ENCODE data around the gene OR52L1. TPM values are rescaled to one million over a fixed set of nuclear protein-coding genes. Genes with fewer than 3 reads are reported as not detected.

The OR52L1 gene
- total and polyA plus RNA-seq, 2 of the 8 experiments (the other 6 are each of a cell fraction or from before 2014, with no cell fraction given), result 0.24 TPM; not detected in 1

DNA sequence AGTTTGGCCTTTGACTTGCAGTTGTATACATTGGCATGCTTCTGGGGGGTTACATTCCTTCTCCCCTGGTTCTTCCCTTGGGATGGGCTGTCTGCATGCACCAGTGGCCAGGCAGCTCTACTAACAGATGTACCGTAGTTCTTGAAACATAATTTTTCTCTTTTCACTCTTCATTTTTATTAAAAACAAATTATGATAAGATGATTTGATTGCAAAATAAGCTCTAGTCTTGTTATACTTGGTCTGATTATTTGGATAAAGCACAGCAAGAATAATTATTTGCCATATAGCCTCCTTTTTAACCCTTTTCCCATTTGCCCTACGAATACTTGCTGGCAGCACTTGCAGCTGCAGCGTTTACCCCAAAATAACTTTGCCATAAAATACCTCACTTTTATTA is 31.2 kb downstream of the OR52L1 start:
- no peaks in the 10 kb centered on the region for H3K4me1 ChIP-seq (replicated peaks in 1 of 4; ENCODE audit: control insufficient read depth in 3 of 4, insufficient read depth in 4 of 4, low read length in 3 of 4)
- no peak for DNase-seq (ENCODE audit: low read depth in 1 of 2, low spot score in 2 of 2)
- no peak overlapping the region for H4K8ac ChIP-seq (ENCODE audit: extremely low read depth, insufficient read depth, low read length)
- no peak overlapping the region for H3K27ac ChIP-seq (ENCODE audit: low read depth, low read length)
- H3K14ac ChIP-seq (ENCODE audit: insufficient read length), result no peak overlapping the region
- no peaks in the 10 kb centered on the region for H4K20me1 ChIP-seq (replicated peaks in 1 of 2; ENCODE audit: control insufficient read depth in 1 of 2, insufficient read depth in 2 of 2, low read length in 2 of 2)
- no peak overlapping the region for H2BK12ac ChIP-seq (ENCODE audit: low read depth, low read length)
- H3K56ac ChIP-seq (replicated peaks; ENCODE audit: insufficient read length, low read depth, low read length), result no peak overlapping the region
- no peak overlapping the region for H2BK120ac ChIP-seq (replicated peaks; ENCODE audit: low read depth, low read length)
- H3K23ac ChIP-seq (ENCODE audit: insufficient read length), result no peak overlapping the region
- FAIRE-seq, result no peak
- no peak overlapping the region for H3K4ac ChIP-seq (replicated peaks; ENCODE audit: insufficient read length, low read depth, low read length)
- H2BK20ac ChIP-seq (ENCODE audit: low read length), result no peak overlapping the region
- no peak overlapping the region for H4K5ac ChIP-seq (ENCODE audit: insufficient read length, low read depth, low read length)
- WGBS, 2 experiments (ENCODE audit: extremely low coverage in 1 of 2, insufficient coverage in 1 of 2, insufficient read length in 1 of 2, insufficient replicate concordance in 2 of 2, low coverage in 1 of 2, low lambda C conversion rate in 2 of 2, missing lambda C conversion rate in 1 of 2), result 94% methylated on average over 3 of the region's 3 CpGs; no CpG with 5 or more reads in 1 of the 2 experiments
- no peak overlapping the region for H2AK5ac ChIP-seq (ENCODE audit: low read depth, low read length)
- ChIA-PET POLR2A (ENCODE audit: partially characterized antibody) (no interaction called here), CTCF (ENCODE audit: partially characterized antibody) (interaction anchor here (2.1 kb wide), 1 partner anchor 407 kb away, joined by 7 read pairs; no protein-coding TSS in a partner anchor)
- no peak overlapping the region for H4K91ac ChIP-seq (replicated peaks; ENCODE audit: insufficient read length, low read length)
- H3K18ac ChIP-seq (ENCODE audit: extremely low read depth, low read length), result no peak overlapping the region
- H3K27me3 ChIP-seq (replicated peaks in 1 of 4; ENCODE audit: control insufficient read depth in 3 of 4, extremely low read depth in 1 of 4, insufficient read depth in 3 of 4, low read length in 3 of 4), result no peaks in the 10 kb centered on the region
- no peak overlapping the region for H3K9ac ChIP-seq (replicated peaks in 1 of 4; ENCODE audit: extremely low read depth in 1 of 4, low read depth in 3 of 4, low read length in 3 of 4)
- H3K4me3 ChIP-seq (ENCODE audit: extremely low read depth in 1 of 4, insufficient read depth in 2 of 4, low read depth in 3 of 4, low read length in 4 of 4), result no peak overlapping the region
- no peak overlapping the region for H2BK15ac ChIP-seq (ENCODE audit: low read length)
- no peaks in the 10 kb centered on the region for H3K79me1 ChIP-seq (ENCODE audit: low read depth, low read length)
- H2AFZ ChIP-seq (ENCODE audit: low read length), result no peak overlapping the region
- H3K36me3 ChIP-seq (ENCODE audit: control insufficient read depth in 2 of 4, insufficient read depth in 4 of 4, low read length in 3 of 4), result no peaks in the 10 kb centered on the region
- H3K23me2 ChIP-seq (ENCODE audit: low read depth, low read length), result no peaks in the 10 kb centered on the region
- no peak overlapping the region for H2BK5ac ChIP-seq (ENCODE audit: low read depth, low read length)
- H3K9me3 ChIP-seq (ENCODE audit: insufficient read depth in 2 of 2, low read depth in 1 of 2, low read length in 1 of 2), result peaks cover 3 to 5% of the 10 kb centered on the region in 2 experiments; a peak in 2 of 4 replicates
- no peak overlapping the region for H3K4me2 ChIP-seq (ENCODE audit: insufficient read depth in 1 of 2, low read depth in 2 of 2, low read length in 2 of 2)
- no peaks in the 10 kb centered on the region for H3K79me2 ChIP-seq (ENCODE audit: control insufficient read depth in 1 of 2, insufficient read depth in 2 of 2, low read length in 2 of 2)
- TF ChIP-seq NANOG (IDR thresholded peaks at IDR 0.05; ENCODE audit: insufficient read depth, low read depth, low read length, poor library complexity, severe bottlenecking) (no peak), POU5F1 (IDR thresholded peaks at IDR 0.05; ENCODE audit: low read depth, low read length) (no peak), MAX (IDR thresholded peaks at IDR 0.05) (no peak), RBBP5 (IDR thresholded peaks at IDR 0.05; ENCODE audit: borderline replicate concordance, low read depth, low read length) (no peak), CBX8 (IDR thresholded peaks at IDR 0.05; ENCODE audit: borderline replicate concordance, low read depth, low read length) (no peak), HDAC6 (IDR thresholded peaks at IDR 0.05; ENCODE audit: low read depth, low read length) (no peak), CTCF (IDR thresholded peaks at IDR 0.05; ENCODE audit: control extremely low read depth in 1 of 3, insufficient read depth in 1 of 3, low read depth in 1 of 3, low read length in 3 of 3) (no peak), SIRT6 (IDR thresholded peaks at IDR 0.05; ENCODE audit: low read length) (no peak), EGR1 (IDR thresholded peaks at IDR 0.05; ENCODE audit: borderline replicate concordance, low read depth, low read length) (no peak), KDM4A (IDR thresholded peaks at IDR 0.05; ENCODE audit: low read depth, low read length, severe bottlenecking) (no peak), CTBP2 (IDR thresholded peaks at IDR 0.05; ENCODE audit: borderline replicate concordance, insufficient read depth, insufficient read length, low read length) (no peak), TAF1 (IDR thresholded peaks at IDR 0.05; ENCODE audit: low read depth, low read length) (no peak)

All from H1 (cell line).